Measurements from ENCODE around the gene COL6A1. TPM values are rescaled to one million over a fixed set of nuclear protein-coding genes. Genes with fewer than 3 reads are reported as not detected.
A peak's percentile ranks its signal among the peaks of the same experiment; 100 is the strongest.

COL6A1 gene
- total RNA-seq, 1 experiment from 2014 or later, result 33.4 TPM

- Mint-ChIP-seq H3K27me3 (ENCODE audit: insufficient read depth, unreplicated experiment) (no peaks in the 10 kb centered on the region), H3K36me3 (ENCODE audit: insufficient read depth, unreplicated experiment) (no peaks in the 10 kb centered on the region), H3K9me3 (ENCODE audit: unreplicated experiment) (no peaks in the 10 kb centered on the region), H3K27ac (ENCODE audit: unreplicated experiment) (no peak overlapping the region), H3K4me1 (ENCODE audit: low read depth, unreplicated experiment) (no peaks in the 10 kb centered on the region), H3K4me3 (ENCODE audit: unreplicated experiment) (no peak overlapping the region)
- DNase-seq, result no peak
- BruUV-seq (replicated peaks), result no TSS peak
- TF ChIP-seq, protein P1, sequence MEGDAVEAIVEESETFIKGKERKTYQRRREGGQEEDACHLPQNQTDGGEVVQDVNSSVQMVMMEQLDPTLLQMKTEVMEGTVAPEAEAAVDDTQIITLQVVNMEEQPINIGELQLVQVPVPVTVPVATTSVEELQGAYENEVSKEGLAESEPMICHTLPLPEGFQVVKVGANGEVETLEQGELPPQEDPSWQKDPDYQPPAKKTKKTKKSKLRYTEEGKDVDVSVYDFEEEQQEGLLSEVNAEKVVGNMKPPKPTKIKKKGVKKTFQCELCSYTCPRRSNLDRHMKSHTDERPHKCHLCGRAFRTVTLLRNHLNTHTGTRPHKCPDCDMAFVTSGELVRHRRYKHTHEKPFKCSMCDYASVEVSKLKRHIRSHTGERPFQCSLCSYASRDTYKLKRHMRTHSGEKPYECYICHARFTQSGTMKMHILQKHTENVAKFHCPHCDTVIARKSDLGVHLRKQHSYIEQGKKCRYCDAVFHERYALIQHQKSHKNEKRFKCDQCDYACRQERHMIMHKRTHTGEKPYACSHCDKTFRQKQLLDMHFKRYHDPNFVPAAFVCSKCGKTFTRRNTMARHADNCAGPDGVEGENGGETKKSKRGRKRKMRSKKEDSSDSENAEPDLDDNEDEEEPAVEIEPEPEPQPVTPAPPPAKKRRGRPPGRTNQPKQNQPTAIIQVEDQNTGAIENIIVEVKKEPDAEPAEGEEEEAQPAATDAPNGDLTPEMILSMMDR (IDR thresholded peaks at IDR 0.05; ENCODE audit: insufficient read depth in 1 of 2, low read depth in 1 of 2, low read length in 1 of 2, severe bottlenecking in 1 of 2, unreplicated experiment in 1 of 2), result no peak
- ChIA-PET CTCF (no interaction called here), POLR2A (no interaction called here)
- intact Hi-C loops (cut with micrococcal nuclease; ENCODE audit: unreplicated experiment), result no loop called here
- Histone ChIP-seq H3K4me1 (0 out of 2 replicates have a peak, but pooled peaks cover 7% of the 10 kb centered on the region), H3K4me3 (ENCODE audit: low read depth, low read length) (no peak overlapping the region), H3K36me3 (ENCODE audit: control insufficient read depth, insufficient read depth, low read length) (no peaks in the 10 kb centered on the region), H3K9me3 (no peaks in the 10 kb centered on the region), H3K27me3 (replicated peaks; ENCODE audit: control insufficient read depth, insufficient read depth, low read length) (no peaks in the 10 kb centered on the region)
These were observed 16.7 kb downstream of the COL6A1 start for GRCh38 chr21:45998276-45998701.

GRCh38 chr21:45998871-45999580 is 17.5 kb downstream of the COL6A1 start:
- no peaks in the 10 kb centered on the region for H3K27me3 ChIP-seq (replicated peaks; ENCODE audit: control insufficient read depth, insufficient read depth, low read length)
- POLR2A ChIA-PET, result no interaction called here
- no peaks in the 10 kb centered on the region for H3K27me3 Mint-ChIP-seq (ENCODE audit: insufficient read depth, unreplicated experiment)
- CTCF ChIA-PET, result no interaction called here
- H3K27ac Mint-ChIP-seq (ENCODE audit: unreplicated experiment), result no peak overlapping the region
- H3K36me3 Mint-ChIP-seq (ENCODE audit: insufficient read depth, unreplicated experiment), result no peaks in the 10 kb centered on the region
- no peaks in the 10 kb centered on the region for H3K9me3 Mint-ChIP-seq (ENCODE audit: unreplicated experiment)
- no peak overlapping the region for H3K4me3 Mint-ChIP-seq (ENCODE audit: unreplicated experiment)
- H3K36me3 ChIP-seq (ENCODE audit: control insufficient read depth, insufficient read depth, low read length), result no peaks in the 10 kb centered on the region
- TF ChIP-seq, protein P1 (IDR thresholded peaks at IDR 0.05; ENCODE audit: insufficient read depth in 1 of 2, low read depth in 1 of 2, low read length in 1 of 2, severe bottlenecking in 1 of 2, unreplicated experiment in 1 of 2), result no peak
- no peaks in the 10 kb centered on the region for H3K9me3 ChIP-seq
- H3K4me1 Mint-ChIP-seq (ENCODE audit: low read depth, unreplicated experiment), result no peaks in the 10 kb centered on the region
- H3K4me3 ChIP-seq (ENCODE audit: low read depth, low read length), result no peak overlapping the region
- DNase-seq, result no peak
- 0 out of 2 replicates have a peak, but pooled peaks cover 7% of the 10 kb centered on the region for H3K4me1 ChIP-seq
- intact Hi-C loops (cut with micrococcal nuclease; ENCODE audit: unreplicated experiment), result no loop called here
- BruUV-seq (replicated peaks), result no TSS peak

DNA sequence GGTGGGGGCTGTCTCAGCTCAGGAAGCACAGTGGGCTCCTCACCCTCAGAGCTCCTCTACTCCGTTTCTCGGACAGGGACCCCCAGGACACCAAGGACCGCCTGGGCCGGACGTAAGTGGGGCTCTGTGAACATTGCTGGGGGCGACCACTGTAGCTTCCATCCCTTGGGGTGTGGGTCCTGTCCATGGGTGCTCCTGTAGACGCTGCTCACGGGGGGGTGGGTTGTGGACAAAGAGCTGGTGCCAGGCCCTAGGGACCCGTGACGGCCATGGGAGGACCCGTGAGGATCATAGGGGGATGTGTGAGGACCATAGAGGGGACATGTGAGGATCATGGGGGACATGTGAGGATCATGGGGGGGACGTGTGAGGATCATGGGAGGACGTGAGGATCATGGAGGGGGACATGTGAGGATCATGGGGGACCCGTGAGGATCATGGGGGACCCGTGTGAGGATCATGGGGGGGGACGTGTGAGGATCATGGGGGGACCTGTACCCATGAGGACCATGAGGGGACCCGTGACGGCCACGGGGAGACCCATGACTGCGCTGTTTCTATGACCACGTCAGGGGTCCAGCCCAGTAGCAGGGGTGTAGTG is 18.1 kb downstream of the COL6A1 start:
- BruUV-seq (replicated peaks), result no TSS peak
- intact Hi-C loops (cut with micrococcal nuclease; ENCODE audit: unreplicated experiment), result no loop called here
- peak in 1 of 2 experiments; percentile 23 for DNase-seq
- Histone ChIP-seq H3K36me3 (ENCODE audit: control insufficient read depth, insufficient read depth, low read length) (no peaks in the 10 kb centered on the region), H3K4me1 (0 out of 2 replicates have a peak, but pooled peaks cover 7% of the 10 kb centered on the region), H3K9me3 (no peaks in the 10 kb centered on the region), H3K4me3 (ENCODE audit: low read depth, low read length) (no peak overlapping the region), H3K27me3 (replicated peaks; ENCODE audit: control insufficient read depth, insufficient read depth, low read length) (no peaks in the 10 kb centered on the region)
- Mint-ChIP-seq H3K4me3 (ENCODE audit: unreplicated experiment) (no peak overlapping the region), H3K36me3 (ENCODE audit: insufficient read depth, unreplicated experiment) (no peaks in the 10 kb centered on the region), H3K4me1 (ENCODE audit: low read depth, unreplicated experiment) (no peaks in the 10 kb centered on the region), H3K27me3 (ENCODE audit: insufficient read depth, unreplicated experiment) (no peaks in the 10 kb centered on the region), H3K9me3 (ENCODE audit: unreplicated experiment) (no peaks in the 10 kb centered on the region), H3K27ac (ENCODE audit: unreplicated experiment) (no peak overlapping the region)
- CTCF ChIA-PET, result no interaction called here
- TF ChIP-seq, protein P1 (IDR thresholded peaks at IDR 0.05; ENCODE audit: insufficient read depth in 1 of 2, low read depth in 1 of 2, low read length in 1 of 2, severe bottlenecking in 1 of 2, unreplicated experiment in 1 of 2), result no peak
- POLR2A ChIA-PET, result no interaction called here

Data from Caco-2 (cell line).